ENCODE measurements around the gene CMTM8. TPM values are rescaled to one million over a fixed set of nuclear protein-coding genes. Genes with fewer than 3 reads are reported as not detected.

Gene CMTM8
- total and polyA plus RNA-seq, 4 donors: 15.2 to 24.5 (median 16.8) TPM

DNA sequence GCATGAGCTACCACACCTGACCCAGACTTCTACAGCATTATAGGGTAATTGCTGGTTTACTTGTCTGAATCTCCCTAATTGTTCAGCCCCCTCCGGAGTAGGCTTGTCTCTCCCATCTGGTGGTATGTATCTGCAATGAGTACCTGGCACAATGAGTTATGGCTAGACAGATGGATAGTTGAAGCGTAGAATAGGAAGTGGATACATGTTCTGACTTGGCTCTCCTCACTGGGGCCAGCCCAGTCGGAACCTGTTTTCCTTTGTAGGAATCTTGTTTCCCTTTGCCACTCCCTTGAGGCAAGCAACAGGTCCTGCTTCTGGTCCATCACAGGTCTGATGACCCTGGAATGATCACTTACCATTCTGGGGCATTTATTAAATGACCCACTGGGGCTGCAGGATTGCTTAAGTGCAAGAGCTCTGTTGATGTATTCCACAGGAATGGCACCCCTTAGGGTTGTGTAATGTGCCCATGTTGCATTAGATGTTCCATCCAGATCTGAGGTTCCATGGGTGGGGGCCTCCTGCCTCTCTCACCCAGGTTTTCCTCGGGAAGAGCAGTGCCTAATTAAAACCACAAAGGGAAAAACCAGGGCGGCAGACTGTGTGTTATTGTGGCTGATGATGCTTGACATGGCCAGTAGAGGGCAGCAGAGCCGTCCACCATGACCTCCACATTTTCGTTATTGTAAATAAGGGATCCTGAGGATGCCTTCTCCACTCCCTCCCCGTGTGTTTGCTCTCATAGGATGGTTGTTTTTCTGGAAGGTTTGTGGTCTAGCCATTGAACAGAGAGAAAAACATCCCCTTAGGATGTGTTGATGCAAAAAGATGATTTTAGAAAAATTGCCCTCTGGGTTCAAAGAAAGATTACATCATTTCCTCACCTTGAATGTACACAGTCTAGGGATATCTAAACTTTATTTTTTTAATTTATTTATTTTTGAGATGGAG lies 58.0 kb downstream of the CMTM8 start:
- no peak overlapping the region for H3K9ac ChIP-seq (ENCODE audit: insufficient read depth in 1 of 2, low read length in 2 of 2)
- peaks cover 0 to 14% (median 2%) of the 10 kb centered on the region in 5 donors for H3K4me1 ChIP-seq (ENCODE audit: control insufficient read depth in 5 of 5, insufficient read depth in 5 of 5, low read length in 5 of 5)
- TF ChIP-seq, protein P1, sequence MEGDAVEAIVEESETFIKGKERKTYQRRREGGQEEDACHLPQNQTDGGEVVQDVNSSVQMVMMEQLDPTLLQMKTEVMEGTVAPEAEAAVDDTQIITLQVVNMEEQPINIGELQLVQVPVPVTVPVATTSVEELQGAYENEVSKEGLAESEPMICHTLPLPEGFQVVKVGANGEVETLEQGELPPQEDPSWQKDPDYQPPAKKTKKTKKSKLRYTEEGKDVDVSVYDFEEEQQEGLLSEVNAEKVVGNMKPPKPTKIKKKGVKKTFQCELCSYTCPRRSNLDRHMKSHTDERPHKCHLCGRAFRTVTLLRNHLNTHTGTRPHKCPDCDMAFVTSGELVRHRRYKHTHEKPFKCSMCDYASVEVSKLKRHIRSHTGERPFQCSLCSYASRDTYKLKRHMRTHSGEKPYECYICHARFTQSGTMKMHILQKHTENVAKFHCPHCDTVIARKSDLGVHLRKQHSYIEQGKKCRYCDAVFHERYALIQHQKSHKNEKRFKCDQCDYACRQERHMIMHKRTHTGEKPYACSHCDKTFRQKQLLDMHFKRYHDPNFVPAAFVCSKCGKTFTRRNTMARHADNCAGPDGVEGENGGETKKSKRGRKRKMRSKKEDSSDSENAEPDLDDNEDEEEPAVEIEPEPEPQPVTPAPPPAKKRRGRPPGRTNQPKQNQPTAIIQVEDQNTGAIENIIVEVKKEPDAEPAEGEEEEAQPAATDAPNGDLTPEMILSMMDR (IDR thresholded peaks at IDR 0.05; ENCODE audit: control extremely low read depth, extremely low read depth): peak; percentile 83
- H3K9me3 ChIP-seq (ENCODE audit: control insufficient read depth in 4 of 4, insufficient read depth in 3 of 4, low read length in 3 of 4): no peaks in the 10 kb centered on the region
- H3K27ac ChIP-seq (ENCODE audit: low read depth in 1 of 2, low read length in 1 of 2): no peak overlapping the region
- H3K4me3 ChIP-seq: no peak overlapping the region
- DNase-seq: peak; percentile 69 to 81 (median 79)
- peak; percentile 78 for ATAC-seq (ENCODE audit: insufficient read depth, low FRiP score)
- WGBS, 2 donors: 31 to 34% methylated on average over 8 of the region's 8 CpGs
- no peaks in the 10 kb centered on the region for H3K27me3 ChIP-seq (ENCODE audit: control insufficient read depth in 3 of 3, insufficient read depth in 3 of 3, low read length in 2 of 3)
- H3K36me3 ChIP-seq (ENCODE audit: control insufficient read depth in 4 of 4, insufficient read depth in 4 of 4, low read length in 4 of 4): peaks cover 0 to 2% (median 0%) of the 10 kb centered on the region in 4 donors

DNA sequence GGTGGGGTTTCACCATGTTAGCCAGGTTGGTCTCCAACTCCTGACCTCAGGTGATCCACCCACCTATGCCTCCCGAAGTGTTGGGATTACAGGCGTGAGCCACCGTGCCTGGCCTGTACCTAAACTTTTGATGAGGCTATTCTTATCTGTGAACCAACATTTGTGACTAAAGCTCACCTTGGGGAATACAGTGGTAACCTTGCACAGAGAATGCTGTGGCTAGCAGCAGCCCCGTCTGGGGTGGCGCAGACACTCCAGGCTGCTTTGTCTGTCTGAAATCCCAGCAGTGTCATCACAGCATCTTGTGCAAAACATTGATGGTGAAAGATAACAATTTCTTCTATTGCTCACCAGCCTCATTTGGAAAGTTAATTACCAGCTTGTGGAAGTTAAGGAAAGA lies 58.9 kb downstream of the CMTM8 start:
- no peak for ATAC-seq (ENCODE audit: insufficient read depth, low FRiP score)
- WGBS, 2 donors: 83 to 86% methylated on average over 5 of the region's 5 CpGs
- TF ChIP-seq, protein P1 (IDR thresholded peaks at IDR 0.05; ENCODE audit: control extremely low read depth, extremely low read depth): no peak

DNA sequence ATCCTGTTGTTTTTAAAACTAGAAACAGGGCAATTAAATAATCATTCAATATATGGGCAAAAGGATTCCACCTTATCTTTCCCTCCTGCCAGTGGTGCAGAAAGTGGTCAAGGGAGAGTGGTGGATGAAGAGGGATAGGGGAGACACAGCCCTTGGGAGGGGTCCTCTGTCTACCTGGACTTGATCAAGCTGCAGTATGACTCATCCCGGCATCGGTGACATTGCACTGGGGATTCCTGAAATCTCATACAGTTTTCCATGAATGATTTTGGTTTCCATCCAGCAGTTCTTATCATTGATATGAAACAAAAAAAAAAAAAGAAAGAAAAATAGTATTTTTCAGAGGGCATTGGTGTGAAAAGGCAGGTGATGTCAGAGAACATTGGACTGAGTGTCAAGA lies 62.9 kb downstream of the CMTM8 start:
- TF ChIP-seq, protein P1 (IDR thresholded peaks at IDR 0.05; ENCODE audit: control extremely low read depth, extremely low read depth): no peak
- peaks cover 7 to 54% (median 31%) of the 10 kb centered on the region in 5 donors for H3K4me1 ChIP-seq (ENCODE audit: control insufficient read depth in 5 of 5, insufficient read depth in 5 of 5, low read length in 5 of 5)
- H3K27ac ChIP-seq (ENCODE audit: low read depth in 1 of 2, low read length in 1 of 2): no peak overlapping the region
- H3K9me3 ChIP-seq (ENCODE audit: control insufficient read depth in 4 of 4, insufficient read depth in 3 of 4, low read length in 3 of 4): no peaks in the 10 kb centered on the region
- H3K36me3 ChIP-seq (ENCODE audit: control insufficient read depth in 4 of 4, insufficient read depth in 4 of 4, low read length in 4 of 4): no peaks in the 10 kb centered on the region
- no peak overlapping the region for H3K4me3 ChIP-seq
- DNase-seq (no peak), ATAC-seq (ENCODE audit: insufficient read depth, low FRiP score) (no peak)
- H3K27me3 ChIP-seq (ENCODE audit: control insufficient read depth in 3 of 3, insufficient read depth in 3 of 3, low read length in 2 of 3): no peaks in the 10 kb centered on the region
- WGBS, 2 donors: 89 to 95% methylated on average over 2 of the region's 2 CpGs
- no peak overlapping the region for H3K9ac ChIP-seq (ENCODE audit: insufficient read depth in 1 of 2, low read length in 2 of 2)

More for the DNA sequence above, 58.9 kb downstream of the CMTM8 start:
- no peak for DNase-seq
- no peak overlapping the region for H3K4me3 ChIP-seq
- H3K36me3 ChIP-seq (ENCODE audit: control insufficient read depth in 4 of 4, insufficient read depth in 4 of 4, low read length in 4 of 4): peaks cover 0 to 2% (median 0%) of the 10 kb centered on the region in 4 donors
- H3K9me3 ChIP-seq (ENCODE audit: control insufficient read depth in 4 of 4, insufficient read depth in 3 of 4, low read length in 3 of 4): no peaks in the 10 kb centered on the region
- H3K27me3 ChIP-seq (ENCODE audit: control insufficient read depth in 3 of 3, insufficient read depth in 3 of 3, low read length in 2 of 3): no peaks in the 10 kb centered on the region
- H3K27ac ChIP-seq (ENCODE audit: low read depth in 1 of 2, low read length in 1 of 2): no peak overlapping the region
- H3K4me1 ChIP-seq (ENCODE audit: control insufficient read depth in 5 of 5, insufficient read depth in 5 of 5, low read length in 5 of 5): peaks cover 0 to 21% (median 5%) of the 10 kb centered on the region in 5 donors
- H3K9ac ChIP-seq (ENCODE audit: insufficient read depth in 1 of 2, low read length in 2 of 2): no peak overlapping the region

All from lung (tissue), 12 donors.